Mesendoderm (in vitro differentiated cells): ENCODE results near the gene RCBTB2.

Experiments used
- DNase-seq: peaks from one replicate; pipeline ENCODE4 v3.0.0; 2013
- H2AK5ac ChIP-seq: 2 replicates; pipeline ENCODE4 v1.6.1; 2013; ENCODE audit warnings: low read length, inconsistent platforms
- H2BK120ac ChIP-seq: 2 replicates; pipeline ENCODE4 v1.6.1; 2013; ENCODE audit warnings: low read depth, mild to moderate bottlenecking, low read length, moderate library complexity, mixed read lengths
- H2BK15ac ChIP-seq: replicated peaks from 2 replicates; pipeline ENCODE4 v1.6.1; 2013; ENCODE audit warnings: low read depth, mild to moderate bottlenecking, moderate library complexity
- H2BK5ac ChIP-seq: 2 replicates; pipeline ENCODE4 v1.6.1; 2013; ENCODE audit warnings: low read length, inconsistent platforms
- H3K18ac ChIP-seq: 2 replicates; pipeline ENCODE4 v1.6.1; 2013; ENCODE audit warnings: mild to moderate bottlenecking, low read length, mixed read lengths
- H3K23ac ChIP-seq: one replicate; pipeline ENCODE4 v1.6.1; 2013; ENCODE audit warnings: low read length
- H3K27ac ChIP-seq: 2 replicates; pipeline ENCODE4 v1.5.1; 2013; ENCODE audit warnings: low read depth, mild to moderate bottlenecking, inconsistent platforms, low read length, moderate library complexity
- H3K27me3 ChIP-seq: 2 replicates; pipeline ENCODE4 v1.6.1; 2013; ENCODE audit warnings: low read length, control low read depth, mild to moderate bottlenecking, inconsistent platforms; ENCODE audit not compliant: insufficient read depth, poor library complexity
- H3K36me3 ChIP-seq: 2 replicates; pipeline ENCODE4 v1.6.1; 2013; ENCODE audit warnings: low read length, inconsistent platforms; ENCODE audit not compliant: control insufficient read depth, insufficient read depth
- H3K4ac ChIP-seq: one replicate; pipeline ENCODE4 v1.6.1; 2013; ENCODE audit warnings: low read depth, mild to moderate bottlenecking, low read length, moderate library complexity
- H3K4me1 ChIP-seq: 2 replicates; pipeline ENCODE4 v1.6.1; 2013; ENCODE audit warnings: low read depth, low read length, inconsistent platforms; ENCODE audit not compliant: control insufficient read depth
- H3K4me2 ChIP-seq: 2 replicates; pipeline ENCODE4 v1.6.1; 2013; ENCODE audit warnings: low read length
- H3K4me3 ChIP-seq: 2 replicates; pipeline ENCODE4 v1.5.1; 2013; ENCODE audit warnings: mild to moderate bottlenecking, low read length
- H3K56ac ChIP-seq: one replicate; pipeline ENCODE4 v1.6.1; 2013; ENCODE audit warnings: low read length
- H3K79me1 ChIP-seq: 2 replicates; pipeline ENCODE4 v1.6.1; 2013; ENCODE audit warnings: low read length, inconsistent platforms
- H3K79me2 ChIP-seq: 2 replicates; pipeline ENCODE4 v1.6.1; 2013; ENCODE audit warnings: mild to moderate bottlenecking, low read length; ENCODE audit not compliant: control insufficient read depth, insufficient read depth
- H3K9ac ChIP-seq: 2 replicates; pipeline ENCODE4 v1.6.1; 2013; ENCODE audit warnings: low read length, inconsistent platforms
- H4K5ac ChIP-seq: one replicate; pipeline ENCODE4 v1.6.1; 2013; ENCODE audit warnings: low read length
- H4K8ac ChIP-seq: one replicate; pipeline ENCODE4 v1.6.1; 2013; ENCODE audit warnings: low read depth, mild to moderate bottlenecking, control low read depth, low read length, moderate library complexity
- WGBS: extraction: QIAGEN DNeasy Blood & Tissue Kit; methylation state at CpG from one replicate; pipeline ENCODE4 v1.1.7; 2013; ENCODE audit warnings: low lambda C conversion rate, missing lambda C conversion rate; ENCODE audit not compliant: insufficient coverage; ENCODE audit errors: extremely low coverage; 5-methylcytosine and 5-hydroxymethylcytosine counted together

RCBTB2 gene

DNA sequence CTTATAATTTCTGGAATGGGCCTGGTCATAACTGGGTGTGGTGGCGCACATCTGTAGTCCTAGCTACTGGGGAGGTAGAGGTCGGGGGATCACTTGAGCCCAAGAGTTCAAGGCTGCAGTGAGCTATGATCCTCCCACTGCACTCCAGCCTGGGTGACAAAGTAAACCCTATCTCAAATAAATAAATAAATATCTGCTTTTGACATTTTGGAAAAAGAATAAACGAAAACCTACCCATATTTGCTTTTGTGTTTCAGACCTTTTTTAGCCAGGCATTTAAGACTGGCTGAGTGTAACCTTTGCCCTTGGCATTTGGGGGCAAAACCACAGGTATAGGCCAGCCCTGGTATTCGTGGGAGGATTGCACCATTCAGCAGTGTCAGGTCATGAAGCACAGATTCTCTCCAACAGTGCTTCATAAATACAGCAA lies 14.8 kb upstream of the RCBTB2 start:
- Histone ChIP-seq H3K23ac (no peak overlapping the region), H3K27ac (no peak overlapping the region), H3K18ac (no peak overlapping the region), H4K5ac (no peak overlapping the region), H2BK5ac (no peak overlapping the region), H2AK5ac (no peak overlapping the region), H4K8ac (no peak overlapping the region), H3K79me1 (no peaks in the 10 kb centered on the region), H2BK120ac (no peak overlapping the region), H3K4me1 (no peaks in the 10 kb centered on the region), H3K27me3 (no peaks in the 10 kb centered on the region), H3K79me2 (no peaks in the 10 kb centered on the region), H2BK15ac (no peak overlapping the region), H3K9ac (no peak overlapping the region), H3K56ac (no peak overlapping the region), H3K4me2 (no peak overlapping the region), H3K4me3 (no peak overlapping the region), H3K4ac (no peak overlapping the region), H3K36me3 (no peaks in the 10 kb centered on the region)
- no CpG with 5 or more reads among the region's 4 CpGs for WGBS
- no peak for DNase-seq

DNA sequence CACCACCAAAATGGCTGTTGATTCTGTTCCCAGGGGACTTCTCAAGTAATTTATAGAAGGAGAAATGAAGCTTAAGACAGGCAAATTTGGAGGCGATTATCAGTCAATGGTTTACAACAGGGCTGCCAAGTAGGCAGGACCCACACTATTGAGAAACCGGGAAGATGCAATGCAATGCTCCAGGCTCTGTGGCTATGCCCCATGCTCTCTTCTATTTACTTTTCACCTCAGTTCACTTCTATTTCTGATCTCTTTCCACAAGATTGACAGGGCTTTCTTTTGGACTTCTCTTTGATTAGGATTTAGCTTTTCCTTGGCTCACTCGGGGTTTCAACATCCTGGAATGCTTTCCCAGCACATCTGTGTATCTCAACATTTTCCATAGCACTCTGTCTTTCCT lies 12.7 kb upstream of the RCBTB2 start:
- H3K79me1 ChIP-seq, result no peaks in the 10 kb centered on the region
- no peak overlapping the region for H3K27ac ChIP-seq
- peaks cover 2% of the 10 kb centered on the region for H3K4me1 ChIP-seq
- H2BK5ac ChIP-seq, result no peak overlapping the region
- no peak overlapping the region for H2AK5ac ChIP-seq
- no peak overlapping the region for H3K9ac ChIP-seq
- no peak overlapping the region for H3K4me3 ChIP-seq
- no peak overlapping the region for H4K5ac ChIP-seq
- no peak overlapping the region for H3K4ac ChIP-seq
- no peaks in the 10 kb centered on the region for H3K79me2 ChIP-seq
- H3K18ac ChIP-seq, result no peak overlapping the region
- DNase-seq, result no peak
- no peak overlapping the region for H2BK120ac ChIP-seq
- H4K8ac ChIP-seq, result no peak overlapping the region
- WGBS, result no CpG with 5 or more reads among the region's 3 CpGs
- H3K56ac ChIP-seq, result no peak overlapping the region
- no peaks in the 10 kb centered on the region for H3K27me3 ChIP-seq
- H3K4me2 ChIP-seq, result no peak overlapping the region
- H3K23ac ChIP-seq, result no peak overlapping the region
- H3K36me3 ChIP-seq, result no peaks in the 10 kb centered on the region
- H2BK15ac ChIP-seq, result no peak overlapping the region

DNA sequence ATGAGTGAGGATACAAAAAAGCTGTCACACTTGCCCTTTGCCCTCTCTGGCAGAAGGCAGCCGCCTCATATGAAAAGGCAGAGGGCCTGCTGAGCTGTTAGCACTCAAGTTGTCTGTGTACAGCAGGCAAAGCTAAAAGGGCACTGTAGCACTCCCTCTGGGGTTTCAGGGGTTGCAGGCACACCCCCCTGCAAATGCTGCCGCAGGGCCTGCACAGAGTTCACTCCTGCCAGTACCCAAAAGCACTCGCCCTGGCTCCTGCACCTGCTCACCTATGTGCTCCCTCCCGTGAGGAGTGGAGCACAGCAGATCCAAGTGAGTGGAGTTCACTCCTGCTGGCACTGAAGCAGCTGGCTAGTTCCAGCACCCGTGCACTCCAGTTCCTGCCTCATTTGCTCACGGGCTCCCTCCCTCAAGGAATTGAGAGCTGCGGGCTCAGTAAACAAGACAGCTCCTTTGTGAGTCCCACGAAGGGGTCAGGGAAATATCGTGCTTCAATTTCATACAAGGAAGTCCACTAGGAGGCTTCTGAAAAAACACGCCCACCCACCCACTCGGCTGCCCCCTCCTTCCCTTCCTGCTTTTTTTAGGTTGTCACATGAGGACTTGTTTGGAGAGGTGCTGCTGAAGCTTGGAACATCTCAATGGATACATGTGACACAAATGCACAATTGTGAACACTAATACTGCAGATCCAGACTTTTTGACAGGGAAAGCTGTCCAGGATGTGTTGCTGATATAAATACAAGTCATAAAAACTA lies 9.9 kb upstream of the RCBTB2 start:
- Histone ChIP-seq H3K9ac (peak overlapping the region; percentile 25), H2BK15ac (no peak overlapping the region), H3K18ac (no peak overlapping the region), H4K5ac (no peak overlapping the region), H3K23ac (peak overlapping the region; percentile 85), H3K4me2 (no peak overlapping the region), H3K27me3 (no peaks in the 10 kb centered on the region), H2BK5ac (no peak overlapping the region), H3K56ac (peak overlapping the region; percentile 77), H3K27ac (no peak overlapping the region), H3K4ac (no peak overlapping the region), H2AK5ac (no peak overlapping the region), H3K79me1 (no peaks in the 10 kb centered on the region), H3K79me2 (no peaks in the 10 kb centered on the region), H4K8ac (no peak overlapping the region), H3K4me3 (no peak overlapping the region), H3K36me3 (no peaks in the 10 kb centered on the region), H3K4me1 (peaks cover 6% of the 10 kb centered on the region), H2BK120ac (no peak overlapping the region)
- WGBS, result no CpG with 5 or more reads among the region's 11 CpGs
- peak; percentile 63 for DNase-seq

DNA sequence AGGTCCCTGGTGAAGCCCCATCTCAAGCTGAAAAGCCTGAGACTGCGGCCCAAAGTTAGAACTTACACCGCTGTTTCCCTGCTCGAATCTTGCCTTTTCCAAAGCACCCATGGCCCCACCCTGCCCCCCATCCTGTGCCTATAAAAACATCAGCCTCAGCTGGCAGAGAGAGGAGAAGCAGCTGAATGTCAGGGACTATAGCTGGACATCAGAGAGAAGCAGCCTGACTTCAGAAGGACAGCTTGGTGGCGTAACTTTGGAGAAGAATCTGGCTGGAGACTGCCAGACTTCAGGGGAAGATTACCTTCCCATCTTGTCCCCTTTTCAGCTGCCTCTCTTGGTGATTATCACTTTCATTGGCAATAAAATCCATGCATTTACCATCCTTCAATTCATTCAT lies 9.3 kb upstream of the RCBTB2 start:
- H3K18ac ChIP-seq, result peak overlapping the region; percentile 52
- no peaks in the 10 kb centered on the region for H3K79me1 ChIP-seq
- peak overlapping the region; percentile 2 for H2BK5ac ChIP-seq
- no peak overlapping the region for H2BK120ac ChIP-seq
- H3K4ac ChIP-seq, result no peak overlapping the region
- no peak overlapping the region for H3K27ac ChIP-seq
- H4K5ac ChIP-seq, result no peak overlapping the region
- H3K79me2 ChIP-seq, result no peaks in the 10 kb centered on the region
- H3K36me3 ChIP-seq, result no peaks in the 10 kb centered on the region
- H3K27me3 ChIP-seq, result no peaks in the 10 kb centered on the region
- no peak overlapping the region for H3K9ac ChIP-seq
- DNase-seq, result no peak
- H3K4me3 ChIP-seq, result no peak overlapping the region
- WGBS, result no CpG with 5 or more reads among the region's 4 CpGs
- no peak overlapping the region for H3K4me2 ChIP-seq
- no peak overlapping the region for H2BK15ac ChIP-seq
- peak overlapping the region; percentile 38 for H3K56ac ChIP-seq
- H2AK5ac ChIP-seq, result no peak overlapping the region
- H3K23ac ChIP-seq, result peak overlapping the region; percentile 85
- peaks cover 6% of the 10 kb centered on the region for H3K4me1 ChIP-seq
- H4K8ac ChIP-seq, result no peak overlapping the region

DNA sequence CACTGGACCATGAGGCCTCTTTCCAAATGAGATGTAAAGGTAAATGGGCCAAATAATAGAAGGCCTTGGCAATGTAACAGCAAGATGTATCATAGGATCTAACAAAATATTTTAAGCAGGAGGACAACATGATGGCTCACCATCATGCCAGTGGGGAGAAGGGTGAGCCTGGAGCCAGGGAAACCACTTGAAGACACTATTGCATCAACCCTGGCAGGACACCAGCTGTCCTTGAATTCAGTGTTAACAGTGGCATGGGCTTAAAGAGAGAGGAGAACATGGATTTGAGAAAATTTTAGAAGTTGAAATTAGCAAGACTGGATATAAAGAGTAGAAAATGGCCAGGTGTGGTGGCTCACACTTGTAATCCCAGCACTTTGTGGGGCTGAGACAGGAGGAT lies 6.7 kb upstream of the RCBTB2 start:
- Histone ChIP-seq H3K18ac (no peak overlapping the region), H2AK5ac (peak overlapping the region; percentile 86), H3K56ac (peak overlapping the region; percentile 35), H3K4me2 (no peak overlapping the region), H3K23ac (no peak overlapping the region), H3K9ac (no peak overlapping the region), H2BK5ac (peak overlapping the region; percentile 37), H3K27me3 (no peaks in the 10 kb centered on the region), H3K4ac (no peak overlapping the region), H3K36me3 (no peaks in the 10 kb centered on the region), H2BK120ac (no peak overlapping the region), H3K4me1 (peaks cover 6% of the 10 kb centered on the region), H2BK15ac (no peak overlapping the region), H3K4me3 (no peak overlapping the region), H4K8ac (no peak overlapping the region), H3K79me1 (no peaks in the 10 kb centered on the region), H4K5ac (no peak overlapping the region), H3K79me2 (no peaks in the 10 kb centered on the region), H3K27ac (no peak overlapping the region)
- DNase-seq, result no peak
